ENCODE data around the gene CPEB1. TPM values are rescaled to one million over a fixed set of nuclear protein-coding genes. Genes with fewer than 3 reads are reported as not detected.

CPEB1 gene
- total and polyA plus RNA-seq, 2 experiments from 2014 or later, result 4.1 to 9.4 TPM

DNA sequence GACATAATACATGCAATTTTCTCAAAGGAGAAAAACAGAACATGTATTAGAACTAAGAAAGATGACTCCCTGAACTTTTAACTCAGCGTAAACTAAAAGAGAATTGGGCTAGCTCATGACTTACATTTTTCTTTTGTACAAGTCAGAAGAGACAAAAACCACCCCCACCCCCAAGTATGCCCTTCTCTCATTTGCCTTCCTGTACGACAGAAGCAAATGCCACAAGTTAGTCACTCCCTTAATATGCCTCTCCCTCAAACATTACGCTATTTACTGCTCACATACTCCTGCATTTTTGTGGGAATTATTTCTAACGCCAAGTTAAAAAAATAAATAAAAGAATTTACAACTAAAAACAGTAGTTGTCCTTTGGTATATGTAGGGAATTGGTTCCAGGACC, 22.0 kb downstream of the CPEB1 start (continued):
- TF ChIP-seq, protein P1, sequence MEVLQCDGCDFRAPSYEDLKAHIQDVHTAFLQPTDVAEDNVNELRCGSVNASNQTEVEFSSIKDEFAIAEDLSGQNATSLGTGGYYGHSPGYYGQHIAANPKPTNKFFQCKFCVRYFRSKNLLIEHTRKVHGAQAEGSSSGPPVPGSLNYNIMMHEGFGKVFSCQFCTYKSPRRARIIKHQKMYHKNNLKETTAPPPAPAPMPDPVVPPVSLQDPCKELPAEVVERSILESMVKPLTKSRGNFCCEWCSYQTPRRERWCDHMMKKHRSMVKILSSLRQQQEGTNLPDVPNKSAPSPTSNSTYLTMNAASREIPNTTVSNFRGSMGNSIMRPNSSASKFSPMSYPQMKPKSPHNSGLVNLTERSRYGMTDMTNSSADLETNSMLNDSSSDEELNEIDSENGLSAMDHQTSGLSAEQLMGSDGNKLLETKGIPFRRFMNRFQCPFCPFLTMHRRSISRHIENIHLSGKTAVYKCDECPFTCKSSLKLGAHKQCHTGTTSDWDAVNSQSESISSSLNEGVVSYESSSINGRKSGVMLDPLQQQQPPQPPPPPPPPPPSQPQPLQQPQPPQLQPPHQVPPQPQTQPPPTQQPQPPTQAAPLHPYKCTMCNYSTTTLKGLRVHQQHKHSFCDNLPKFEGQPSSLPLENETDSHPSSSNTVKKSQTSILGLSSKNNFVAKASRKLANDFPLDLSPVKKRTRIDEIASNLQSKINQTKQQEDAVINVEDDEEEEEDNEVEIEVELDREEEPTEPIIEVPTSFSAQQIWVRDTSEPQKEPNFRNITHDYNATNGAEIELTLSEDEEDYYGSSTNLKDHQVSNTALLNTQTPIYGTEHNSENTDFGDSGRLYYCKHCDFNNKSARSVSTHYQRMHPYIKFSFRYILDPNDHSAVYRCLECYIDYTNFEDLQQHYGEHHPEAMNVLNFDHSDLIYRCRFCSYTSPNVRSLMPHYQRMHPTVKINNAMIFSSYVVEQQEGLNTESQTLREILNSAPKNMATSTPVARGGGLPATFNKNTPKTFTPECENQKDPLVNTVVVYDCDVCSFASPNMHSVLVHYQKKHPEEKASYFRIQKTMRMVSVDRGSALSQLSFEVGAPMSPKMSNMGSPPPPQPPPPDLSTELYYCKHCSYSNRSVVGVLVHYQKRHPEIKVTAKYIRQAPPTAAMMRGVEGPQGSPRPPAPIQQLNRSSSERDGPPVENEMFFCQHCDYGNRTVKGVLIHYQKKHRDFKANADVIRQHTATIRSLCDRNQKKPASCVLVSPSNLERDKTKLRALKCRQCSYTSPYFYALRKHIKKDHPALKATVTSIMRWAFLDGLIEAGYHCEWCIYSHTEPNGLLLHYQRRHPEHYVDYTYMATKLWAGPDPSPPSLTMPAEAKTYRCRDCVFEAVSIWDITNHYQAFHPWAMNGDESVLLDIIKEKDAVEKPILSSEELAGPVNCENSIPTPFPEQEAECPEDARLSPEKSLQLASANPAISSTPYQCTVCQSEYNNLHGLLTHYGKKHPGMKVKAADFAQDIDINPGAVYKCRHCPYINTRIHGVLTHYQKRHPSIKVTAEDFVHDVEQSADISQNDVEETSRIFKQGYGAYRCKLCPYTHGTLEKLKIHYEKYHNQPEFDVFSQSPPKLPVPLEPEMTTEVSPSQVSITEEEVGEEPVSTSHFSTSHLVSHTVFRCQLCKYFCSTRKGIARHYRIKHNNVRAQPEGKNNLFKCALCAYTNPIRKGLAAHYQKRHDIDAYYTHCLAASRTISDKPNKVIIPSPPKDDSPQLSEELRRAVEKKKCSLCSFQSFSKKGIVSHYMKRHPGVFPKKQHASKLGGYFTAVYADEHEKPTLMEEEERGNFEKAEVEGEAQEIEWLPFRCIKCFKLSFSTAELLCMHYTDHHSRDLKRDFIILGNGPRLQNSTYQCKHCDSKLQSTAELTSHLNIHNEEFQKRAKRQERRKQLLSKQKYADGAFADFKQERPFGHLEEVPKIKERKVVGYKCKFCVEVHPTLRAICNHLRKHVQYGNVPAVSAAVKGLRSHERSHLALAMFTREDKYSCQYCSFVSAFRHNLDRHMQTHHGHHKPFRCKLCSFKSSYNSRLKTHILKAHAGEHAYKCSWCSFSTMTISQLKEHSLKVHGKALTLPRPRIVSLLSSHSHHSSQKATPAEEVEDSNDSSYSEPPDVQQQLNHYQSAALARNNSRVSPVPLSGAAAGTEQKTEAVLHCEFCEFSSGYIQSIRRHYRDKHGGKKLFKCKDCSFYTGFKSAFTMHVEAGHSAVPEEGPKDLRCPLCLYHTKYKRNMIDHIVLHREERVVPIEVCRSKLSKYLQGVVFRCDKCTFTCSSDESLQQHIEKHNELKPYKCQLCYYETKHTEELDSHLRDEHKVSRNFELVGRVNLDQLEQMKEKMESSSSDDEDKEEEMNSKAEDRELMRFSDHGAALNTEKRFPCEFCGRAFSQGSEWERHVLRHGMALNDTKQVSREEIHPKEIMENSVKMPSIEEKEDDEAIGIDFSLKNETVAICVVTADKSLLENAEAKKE (CRISPR knock-in tag; IDR thresholded peaks at IDR 0.05), result no peak
- TF ChIP-seq NANOG (IDR thresholded peaks at IDR 0.05; ENCODE audit: borderline replicate concordance) (no peak), JUNB (IDR thresholded peaks at IDR 0.05; ENCODE audit: unreplicated experiment) (no peak), EZH2phosphoT487 (IDR thresholded peaks at IDR 0.05; ENCODE audit: unreplicated experiment) (no peak), EZH2 (IDR thresholded peaks at IDR 0.05; ENCODE audit: low read depth, unreplicated experiment) (no peak), ZNF114 (CRISPR knock-in tag; IDR thresholded peaks at IDR 0.05) (no peak), STAT1 (IDR thresholded peaks at IDR 0.05; ENCODE audit: unreplicated experiment) (no peak), POLR2AphosphoS5 (IDR thresholded peaks at IDR 0.05; ENCODE audit: low read depth) (no peak)
- TF ChIP-seq, protein P2, sequence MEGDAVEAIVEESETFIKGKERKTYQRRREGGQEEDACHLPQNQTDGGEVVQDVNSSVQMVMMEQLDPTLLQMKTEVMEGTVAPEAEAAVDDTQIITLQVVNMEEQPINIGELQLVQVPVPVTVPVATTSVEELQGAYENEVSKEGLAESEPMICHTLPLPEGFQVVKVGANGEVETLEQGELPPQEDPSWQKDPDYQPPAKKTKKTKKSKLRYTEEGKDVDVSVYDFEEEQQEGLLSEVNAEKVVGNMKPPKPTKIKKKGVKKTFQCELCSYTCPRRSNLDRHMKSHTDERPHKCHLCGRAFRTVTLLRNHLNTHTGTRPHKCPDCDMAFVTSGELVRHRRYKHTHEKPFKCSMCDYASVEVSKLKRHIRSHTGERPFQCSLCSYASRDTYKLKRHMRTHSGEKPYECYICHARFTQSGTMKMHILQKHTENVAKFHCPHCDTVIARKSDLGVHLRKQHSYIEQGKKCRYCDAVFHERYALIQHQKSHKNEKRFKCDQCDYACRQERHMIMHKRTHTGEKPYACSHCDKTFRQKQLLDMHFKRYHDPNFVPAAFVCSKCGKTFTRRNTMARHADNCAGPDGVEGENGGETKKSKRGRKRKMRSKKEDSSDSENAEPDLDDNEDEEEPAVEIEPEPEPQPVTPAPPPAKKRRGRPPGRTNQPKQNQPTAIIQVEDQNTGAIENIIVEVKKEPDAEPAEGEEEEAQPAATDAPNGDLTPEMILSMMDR (conservative IDR thresholded peaks at IDR 0.05; ENCODE audit: low read depth in 2 of 2), result no peak
- TF ChIP-seq, protein P3, sequence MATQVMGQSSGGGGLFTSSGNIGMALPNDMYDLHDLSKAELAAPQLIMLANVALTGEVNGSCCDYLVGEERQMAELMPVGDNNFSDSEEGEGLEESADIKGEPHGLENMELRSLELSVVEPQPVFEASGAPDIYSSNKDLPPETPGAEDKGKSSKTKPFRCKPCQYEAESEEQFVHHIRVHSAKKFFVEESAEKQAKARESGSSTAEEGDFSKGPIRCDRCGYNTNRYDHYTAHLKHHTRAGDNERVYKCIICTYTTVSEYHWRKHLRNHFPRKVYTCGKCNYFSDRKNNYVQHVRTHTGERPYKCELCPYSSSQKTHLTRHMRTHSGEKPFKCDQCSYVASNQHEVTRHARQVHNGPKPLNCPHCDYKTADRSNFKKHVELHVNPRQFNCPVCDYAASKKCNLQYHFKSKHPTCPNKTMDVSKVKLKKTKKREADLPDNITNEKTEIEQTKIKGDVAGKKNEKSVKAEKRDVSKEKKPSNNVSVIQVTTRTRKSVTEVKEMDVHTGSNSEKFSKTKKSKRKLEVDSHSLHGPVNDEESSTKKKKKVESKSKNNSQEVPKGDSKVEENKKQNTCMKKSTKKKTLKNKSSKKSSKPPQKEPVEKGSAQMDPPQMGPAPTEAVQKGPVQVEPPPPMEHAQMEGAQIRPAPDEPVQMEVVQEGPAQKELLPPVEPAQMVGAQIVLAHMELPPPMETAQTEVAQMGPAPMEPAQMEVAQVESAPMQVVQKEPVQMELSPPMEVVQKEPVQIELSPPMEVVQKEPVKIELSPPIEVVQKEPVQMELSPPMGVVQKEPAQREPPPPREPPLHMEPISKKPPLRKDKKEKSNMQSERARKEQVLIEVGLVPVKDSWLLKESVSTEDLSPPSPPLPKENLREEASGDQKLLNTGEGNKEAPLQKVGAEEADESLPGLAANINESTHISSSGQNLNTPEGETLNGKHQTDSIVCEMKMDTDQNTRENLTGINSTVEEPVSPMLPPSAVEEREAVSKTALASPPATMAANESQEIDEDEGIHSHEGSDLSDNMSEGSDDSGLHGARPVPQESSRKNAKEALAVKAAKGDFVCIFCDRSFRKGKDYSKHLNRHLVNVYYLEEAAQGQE (IDR thresholded peaks at IDR 0.05; ENCODE audit: unreplicated experiment), result no peak
